ENCODE data around the gene IGFBP3. TPM values are rescaled to one million over a fixed set of nuclear protein-coding genes. Genes with fewer than 3 reads are reported as not detected.

The IGFBP3 gene
- total and polyA plus RNA-seq, 2 of the 13 experiments (the other 11 are each of a cell fraction or from before 2014, with no cell fraction given), result 57.5 TPM; not detected in 1

DNA sequence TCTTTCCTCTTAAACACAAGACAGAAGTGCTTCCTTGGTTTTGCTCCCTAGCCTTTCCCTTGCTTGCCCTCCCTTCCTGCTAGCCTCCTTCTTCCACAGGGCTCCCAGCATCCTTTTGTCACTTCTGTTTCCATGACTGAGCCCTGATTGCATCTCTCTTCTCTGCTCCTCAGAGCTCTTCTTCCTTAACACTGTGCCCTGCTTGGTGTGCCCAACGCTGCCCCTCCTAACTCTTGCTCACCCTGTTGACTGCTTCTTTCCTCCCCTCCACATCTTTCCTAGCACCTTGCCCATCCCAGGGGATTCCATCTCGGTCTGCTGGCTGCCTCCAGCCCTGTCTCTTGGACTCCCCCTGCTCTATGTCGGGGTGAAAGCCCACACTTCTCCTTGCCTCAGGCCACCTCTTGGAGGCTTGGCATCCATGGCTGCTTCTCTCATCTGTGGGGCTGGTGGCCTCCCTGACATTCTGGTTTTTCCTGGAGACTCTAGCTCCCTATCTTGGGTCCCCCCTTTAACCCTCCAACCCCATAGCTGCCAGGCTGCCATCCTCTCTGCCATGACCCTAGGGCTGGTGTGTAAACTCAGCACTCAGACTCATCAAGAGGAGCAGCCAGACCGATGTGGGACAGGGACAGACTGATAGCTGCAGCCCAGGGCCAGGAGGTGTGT lies 26.9 kb downstream of the IGFBP3 start (continued):
- TF ChIP-seq, protein P1, sequence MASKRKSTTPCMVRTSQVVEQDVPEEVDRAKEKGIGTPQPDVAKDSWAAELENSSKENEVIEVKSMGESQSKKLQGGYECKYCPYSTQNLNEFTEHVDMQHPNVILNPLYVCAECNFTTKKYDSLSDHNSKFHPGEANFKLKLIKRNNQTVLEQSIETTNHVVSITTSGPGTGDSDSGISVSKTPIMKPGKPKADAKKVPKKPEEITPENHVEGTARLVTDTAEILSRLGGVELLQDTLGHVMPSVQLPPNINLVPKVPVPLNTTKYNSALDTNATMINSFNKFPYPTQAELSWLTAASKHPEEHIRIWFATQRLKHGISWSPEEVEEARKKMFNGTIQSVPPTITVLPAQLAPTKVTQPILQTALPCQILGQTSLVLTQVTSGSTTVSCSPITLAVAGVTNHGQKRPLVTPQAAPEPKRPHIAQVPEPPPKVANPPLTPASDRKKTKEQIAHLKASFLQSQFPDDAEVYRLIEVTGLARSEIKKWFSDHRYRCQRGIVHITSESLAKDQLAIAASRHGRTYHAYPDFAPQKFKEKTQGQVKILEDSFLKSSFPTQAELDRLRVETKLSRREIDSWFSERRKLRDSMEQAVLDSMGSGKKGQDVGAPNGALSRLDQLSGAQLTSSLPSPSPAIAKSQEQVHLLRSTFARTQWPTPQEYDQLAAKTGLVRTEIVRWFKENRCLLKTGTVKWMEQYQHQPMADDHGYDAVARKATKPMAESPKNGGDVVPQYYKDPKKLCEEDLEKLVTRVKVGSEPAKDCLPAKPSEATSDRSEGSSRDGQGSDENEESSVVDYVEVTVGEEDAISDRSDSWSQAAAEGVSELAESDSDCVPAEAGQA (IDR thresholded peaks at IDR 0.05; ENCODE audit: low read depth), result no peak
- TF ChIP-seq, protein P1 (CRISPR knock-in tag; IDR thresholded peaks at IDR 0.05; ENCODE audit: borderline replicate concordance), result no peak
- TF ChIP-seq, protein P2, sequence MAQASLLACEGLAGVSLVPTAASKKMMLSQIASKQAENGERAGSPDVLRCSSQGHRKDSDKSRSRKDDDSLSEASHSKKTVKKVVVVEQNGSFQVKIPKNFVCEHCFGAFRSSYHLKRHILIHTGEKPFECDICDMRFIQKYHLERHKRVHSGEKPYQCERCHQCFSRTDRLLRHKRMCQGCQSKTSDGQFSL (CRISPR knock-in tag; IDR thresholded peaks at IDR 0.05), result no peak
- TF ChIP-seq ZNF83 (CRISPR knock-in tag; IDR thresholded peaks at IDR 0.05; ENCODE audit: borderline replicate concordance) (no peak), HMG20A (CRISPR knock-in tag; IDR thresholded peaks at IDR 0.05; ENCODE audit: borderline replicate concordance) (0 out of 2 replicates have a peak, but pooled peaks have one; percentile 6), ZNF207 (IDR thresholded peaks at IDR 0.05; ENCODE audit: borderline replicate concordance) (no peak), CCAR2 (optimal IDR thresholded peaks at IDR 0.05; ENCODE audit: low read depth, low read length) (no peak), ZNF709 (CRISPR knock-in tag; IDR thresholded peaks at IDR 0.05) (peak; percentile 89; the same call in 1 of the 2 replicates), ZNF451 (CRISPR knock-in tag; IDR thresholded peaks at IDR 0.05) (no peak), SOX5 (CRISPR knock-in tag; IDR thresholded peaks at IDR 0.05; ENCODE audit: borderline replicate concordance) (no peak), ZIK1 (CRISPR knock-in tag; IDR thresholded peaks at IDR 0.05; ENCODE audit: borderline replicate concordance, low read depth) (no peak; the same call in 1 of the 2 replicates), YEATS2 (CRISPR knock-in tag; IDR thresholded peaks at IDR 0.05; ENCODE audit: borderline replicate concordance) (no peak), HNF4G (IDR thresholded peaks at IDR 0.05; ENCODE audit: borderline replicate concordance, low read depth, low read length) (no peak), HNF4G (CRISPR knock-in tag; IDR thresholded peaks at IDR 0.05; ENCODE audit: borderline replicate concordance, low read depth) (peak; percentile 53), ISL2 (CRISPR knock-in tag; IDR thresholded peaks at IDR 0.05) (peak; percentile 16; the same call in 1 of the 2 replicates), KDM5A (IDR thresholded peaks at IDR 0.05; ENCODE audit: borderline replicate concordance, low read length) (no peak), SP5 (CRISPR knock-in tag; IDR thresholded peaks at IDR 0.05; ENCODE audit: borderline replicate concordance, low read depth) (no peak), ZNF775 (CRISPR knock-in tag; IDR thresholded peaks at IDR 0.05; ENCODE audit: borderline replicate concordance) (peak; percentile 85; the same call in 1 of the 2 replicates), ZNF20 (CRISPR knock-in tag; IDR thresholded peaks at IDR 0.05) (no peak), SRY (CRISPR knock-in tag; IDR thresholded peaks at IDR 0.05) (peak; percentile 71; the same call in 1 of the 2 replicates)
- TF ChIP-seq, protein P3, sequence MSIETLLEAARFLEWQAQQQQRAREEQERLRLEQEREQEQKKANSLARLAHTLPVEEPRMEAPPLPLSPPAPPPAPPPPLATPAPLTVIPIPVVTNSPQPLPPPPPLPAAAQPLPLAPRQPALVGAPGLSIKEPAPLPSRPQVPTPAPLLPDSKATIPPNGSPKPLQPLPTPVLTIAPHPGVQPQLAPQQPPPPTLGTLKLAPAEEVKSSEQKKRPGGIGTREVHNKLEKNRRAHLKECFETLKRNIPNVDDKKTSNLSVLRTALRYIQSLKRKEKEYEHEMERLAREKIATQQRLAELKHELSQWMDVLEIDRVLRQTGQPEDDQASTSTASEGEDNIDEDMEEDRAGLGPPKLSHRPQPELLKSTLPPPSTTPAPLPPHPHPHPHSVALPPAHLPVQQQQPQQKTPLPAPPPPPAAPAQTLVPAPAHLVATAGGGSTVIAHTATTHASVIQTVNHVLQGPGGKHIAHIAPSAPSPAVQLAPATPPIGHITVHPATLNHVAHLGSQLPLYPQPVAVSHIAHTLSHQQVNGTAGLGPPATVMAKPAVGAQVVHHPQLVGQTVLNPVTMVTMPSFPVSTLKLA (IDR thresholded peaks at IDR 0.05), result no peak
- TF ChIP-seq, protein P4, sequence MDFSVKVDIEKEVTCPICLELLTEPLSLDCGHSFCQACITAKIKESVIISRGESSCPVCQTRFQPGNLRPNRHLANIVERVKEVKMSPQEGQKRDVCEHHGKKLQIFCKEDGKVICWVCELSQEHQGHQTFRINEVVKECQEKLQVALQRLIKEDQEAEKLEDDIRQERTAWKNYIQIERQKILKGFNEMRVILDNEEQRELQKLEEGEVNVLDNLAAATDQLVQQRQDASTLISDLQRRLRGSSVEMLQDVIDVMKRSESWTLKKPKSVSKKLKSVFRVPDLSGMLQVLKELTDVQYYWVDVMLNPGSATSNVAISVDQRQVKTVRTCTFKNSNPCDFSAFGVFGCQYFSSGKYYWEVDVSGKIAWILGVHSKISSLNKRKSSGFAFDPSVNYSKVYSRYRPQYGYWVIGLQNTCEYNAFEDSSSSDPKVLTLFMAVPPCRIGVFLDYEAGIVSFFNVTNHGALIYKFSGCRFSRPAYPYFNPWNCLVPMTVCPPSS (IDR thresholded peaks at IDR 0.05), result no peak

Data from HepG2 (cell line).